COR-L47 (cell line): ENCODE data around the gene SLC25A1.

ENCODE experiments used
- DNase-seq: peaks from one replicate; lab custom pipeline; 2025; lab: John Stamatoyannopoulos, UW

SLC25A1 gene

GRCh38 chr22:19180740-19181410 lies 2.3 kb upstream of the SLC25A1 start:
- no peak for DNase-seq

- no peak for DNase-seq
Observed at GRCh38 chr22:19180234-19180633, 1.7 kb upstream of the SLC25A1 start.

GRCh38 chr22:19179497-19180048 lies 1.0 kb upstream of the SLC25A1 start:
- peak; percentile 64 for DNase-seq

GRCh38 chr22:19178065-19178656 lies 375 bp downstream of the SLC25A1 start:
- peak; percentile 46 for DNase-seq

GRCh38 chr22:19177164-19178064 lies 1.1 kb downstream of the SLC25A1 start:
- no peak for DNase-seq

- no peak for DNase-seq
Observed at GRCh38 chr22:19176732-19177131, 1.8 kb downstream of the SLC25A1 start.

GRCh38 chr22:19176175-19176643 lies 2.3 kb downstream of the SLC25A1 start:
- no peak for DNase-seq

- no peak for DNase-seq
Observed at GRCh38 chr22:19175602-19176174, 2.8 kb downstream of the SLC25A1 start.

GRCh38 chr22:19175026-19175601 lies 3.4 kb downstream of the SLC25A1 start:
- DNase-seq: no peak

GRCh38 chr22:19174106-19175025 lies 4.2 kb downstream of the SLC25A1 start:
- no peak for DNase-seq

- DNase-seq: no peak
Observed at GRCh38 chr22:19173047-19174035, 5.2 kb downstream of the SLC25A1 start.

- DNase-seq: no peak
Observed at GRCh38 chr22:19172213-19173046, 6.1 kb downstream of the SLC25A1 start.

- DNase-seq: no peak
Observed at GRCh38 chr22:19169947-19170318, 8.6 kb downstream of the SLC25A1 start.

GRCh38 chr22:19169002-19169946 lies 9.3 kb downstream of the SLC25A1 start:
- no peak for DNase-seq

GRCh38 chr22:19168088-19168890 lies 10.2 kb downstream of the SLC25A1 start:
- peak; percentile 15 for DNase-seq

GRCh38 chr22:19167106-19167869 lies 11.2 kb downstream of the SLC25A1 start:
- DNase-seq: no peak
